Hematopoietic multipotent progenitor cell treated with erythropoietin and hydrocortisone succinate and interleukin-3 and kit ligand, for 4 days (in vitro differentiated cells): ENCODE data around the gene SLC15A5.
A peak's percentile ranks its signal among the peaks of the same experiment; 100 is the strongest.

Source experiments
- DNase-seq: peaks from one replicate; pipeline ENCODE4 v3.0.0-alpha.2; 2015

SLC15A5 gene

DNA sequence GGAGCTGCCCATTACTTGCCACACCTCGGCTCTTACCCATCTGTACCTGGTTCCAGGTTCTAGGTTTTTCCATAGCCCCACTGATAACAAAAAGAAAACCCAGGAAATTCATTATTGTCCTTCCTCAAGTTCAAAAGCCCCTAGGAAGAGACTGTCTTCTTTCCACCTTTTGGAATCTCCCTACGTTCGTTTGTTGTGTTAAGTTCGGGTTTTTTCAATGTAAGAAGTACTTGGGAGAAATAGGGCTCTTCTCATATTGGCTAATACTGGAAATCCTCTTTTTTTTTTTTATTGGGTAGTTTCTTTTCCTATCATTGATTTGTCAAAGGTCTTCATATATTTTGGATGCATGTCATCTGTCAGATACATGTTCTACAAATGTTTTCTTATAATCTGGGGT is 17.3 kb downstream of the SLC15A5 start:
- no peak for DNase-seq

DNA sequence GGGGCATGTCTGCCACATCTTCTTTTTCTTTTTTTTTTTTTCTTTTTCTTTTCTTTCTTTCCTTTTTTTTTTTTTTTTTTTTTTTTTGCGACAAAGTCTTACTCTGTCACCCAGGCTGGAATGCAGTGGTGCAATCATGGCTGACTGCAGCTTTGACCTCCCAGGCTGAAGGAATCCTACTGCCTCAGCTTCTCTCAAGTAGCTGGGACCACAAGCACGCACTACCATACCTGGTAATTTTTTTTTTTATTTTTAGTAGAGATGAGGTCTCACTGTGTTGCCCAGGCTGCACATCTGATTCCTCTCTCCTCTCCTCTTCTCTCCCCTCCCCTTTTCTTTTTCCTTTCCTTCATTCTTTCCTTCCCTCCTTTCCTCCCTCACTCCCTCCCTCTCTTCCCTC is 18.5 kb downstream of the SLC15A5 start:
- DNase-seq, result no peak

DNA sequence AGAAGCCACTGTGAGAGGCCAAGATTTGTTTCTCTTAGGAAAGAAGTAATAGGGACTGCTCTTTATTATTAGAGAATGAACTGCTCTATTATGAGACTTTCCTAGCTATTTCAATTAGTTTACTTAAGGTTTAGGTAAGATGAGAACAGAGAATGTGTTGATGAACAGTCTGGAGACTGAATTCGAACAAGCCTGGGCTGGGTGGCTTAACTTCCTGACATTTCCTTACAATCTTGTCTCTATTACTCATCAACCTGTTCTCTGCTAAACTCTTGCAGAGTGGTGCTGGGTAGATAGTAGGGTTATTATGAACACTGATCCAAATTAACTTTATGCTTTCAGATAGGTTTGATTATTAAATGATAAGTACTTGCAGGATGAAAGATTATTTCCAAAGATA is 31.2 kb downstream of the SLC15A5 start:
- DNase-seq, result no peak

- no peak for DNase-seq
These were observed 32.3 kb downstream of the SLC15A5 start for GRCh38 chr12:16245209-16245608.

- DNase-seq, result no peak
These were observed 33.7 kb downstream of the SLC15A5 start for GRCh38 chr12:16243487-16244412.

- DNase-seq, result no peak
These were observed 36.1 kb downstream of the SLC15A5 start for GRCh38 chr12:16241346-16241745.

- DNase-seq, result no peak
These were observed 38.8 kb downstream of the SLC15A5 start for GRCh38 chr12:16238661-16239060.

GRCh38 chr12:16229676-16230075 is 47.8 kb downstream of the SLC15A5 start:
- DNase-seq, result no peak

DNA sequence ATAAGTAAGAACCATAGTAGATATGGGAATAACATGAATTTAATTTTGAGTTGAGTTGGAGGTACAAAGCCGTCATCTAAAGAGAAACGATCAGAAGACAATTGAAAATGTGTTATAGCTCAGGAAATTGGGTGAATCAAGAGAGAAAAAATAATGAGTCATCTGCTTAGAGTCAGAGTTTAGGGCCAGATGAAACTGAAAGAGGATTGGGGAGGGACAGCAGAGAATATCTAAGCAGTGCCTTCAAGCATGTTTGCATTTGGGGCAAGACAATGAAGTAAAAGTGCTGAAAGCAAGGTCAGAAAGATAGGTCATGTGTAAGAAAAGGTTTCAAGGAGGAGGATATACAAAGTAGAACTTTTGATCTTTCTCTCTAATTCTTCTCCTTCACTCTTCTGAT is 49.4 kb downstream of the SLC15A5 start:
- no peak for DNase-seq

DNA sequence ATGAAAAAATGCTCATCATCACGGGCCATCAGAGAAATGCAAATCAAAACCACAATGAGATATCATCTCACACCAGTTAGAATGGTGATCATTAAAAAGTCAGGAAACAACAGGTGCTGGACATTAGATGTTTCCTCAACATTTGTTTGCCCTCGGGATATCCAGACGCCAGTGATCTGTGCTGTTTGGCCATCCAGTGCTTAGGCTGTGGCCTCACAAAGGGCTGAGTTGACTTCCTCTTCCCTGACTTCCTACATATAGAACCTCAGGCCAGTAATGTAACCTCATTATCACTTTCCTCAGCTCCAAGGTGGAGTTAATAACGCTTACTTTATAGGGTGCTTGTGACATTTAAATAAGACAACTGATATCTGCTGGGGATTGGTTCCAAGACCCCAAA is 51.8 kb downstream of the SLC15A5 start:
- no peak for DNase-seq

GRCh38 chr12:16224196-16224595 is 53.3 kb downstream of the SLC15A5 start:
- no peak for DNase-seq

DNA sequence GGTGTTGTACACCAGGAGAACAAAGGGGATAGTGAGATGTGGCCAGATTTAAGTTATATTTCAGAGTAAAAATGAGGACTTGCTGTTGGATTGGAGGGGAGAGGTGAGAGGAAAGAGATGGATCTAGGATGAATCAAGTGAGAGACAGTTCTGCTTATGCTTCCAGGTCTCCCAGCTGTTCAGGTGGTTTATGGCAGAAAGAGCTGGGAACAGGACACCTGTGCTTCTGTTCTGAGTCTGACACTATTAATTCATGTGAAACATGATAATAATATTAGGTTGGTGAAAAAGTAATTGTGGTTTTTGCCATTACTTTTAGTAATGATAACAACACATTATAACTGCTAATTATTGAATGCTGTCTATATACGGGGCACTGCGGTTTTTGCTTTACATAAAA is 55.7 kb downstream of the SLC15A5 start:
- no peak for DNase-seq

DNA sequence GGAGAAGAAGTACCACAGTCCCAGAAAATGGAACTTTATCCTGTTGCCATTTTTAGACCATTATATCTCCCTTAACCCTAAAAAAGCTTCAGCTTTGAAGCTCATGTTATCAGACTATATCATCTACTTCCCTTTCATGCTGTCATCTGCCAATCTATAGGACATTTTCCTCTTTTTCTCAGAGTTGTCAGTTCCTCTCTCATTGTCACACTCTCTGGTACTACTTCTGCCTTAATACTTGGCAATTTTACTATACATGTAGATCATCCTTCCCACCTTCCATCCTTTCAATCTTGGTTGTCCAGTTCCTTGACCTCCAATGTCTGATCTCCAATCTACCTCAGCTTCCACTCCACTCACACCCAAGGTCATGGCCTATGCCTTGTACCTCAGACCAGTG is 57.4 kb downstream of the SLC15A5 start:
- no peak for DNase-seq

DNA sequence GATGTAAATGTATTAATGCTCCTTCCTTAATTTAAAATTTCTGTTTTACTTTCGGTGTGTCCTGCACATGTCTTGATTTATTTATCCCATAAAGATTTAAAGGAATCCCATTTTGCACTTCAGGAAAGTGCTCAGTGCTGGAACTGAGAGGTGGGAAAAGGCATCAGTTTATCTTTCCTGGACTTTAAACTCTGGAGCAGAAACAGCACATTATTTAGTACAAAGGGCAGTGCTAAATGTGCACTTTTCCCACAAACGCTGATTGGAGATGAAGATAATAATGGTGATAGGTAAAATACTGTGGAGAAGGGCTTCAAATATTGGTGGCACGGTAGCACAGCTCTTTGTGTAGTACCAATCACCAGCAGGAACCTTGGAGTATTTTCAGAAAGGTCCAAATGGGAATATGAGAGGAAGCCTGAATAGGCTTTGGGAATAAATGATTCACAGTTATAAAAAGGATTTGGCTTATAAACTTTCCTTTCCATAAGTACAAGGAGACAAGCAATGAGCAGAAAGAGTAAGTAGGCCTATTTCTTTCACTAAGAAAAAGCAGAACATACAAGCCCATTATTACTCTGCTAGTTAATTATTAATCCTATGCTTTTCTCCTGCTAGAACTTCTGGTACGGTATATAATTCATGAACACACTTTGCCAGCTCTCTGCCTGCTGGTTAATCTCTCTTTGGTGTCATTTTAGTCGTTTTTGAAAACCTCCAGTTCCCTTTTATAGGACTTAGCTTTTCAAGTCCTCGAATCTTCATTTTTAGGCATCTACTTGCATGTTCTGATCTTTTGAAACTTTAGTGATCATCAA is 58.3 kb downstream of the SLC15A5 start:
- no peak for DNase-seq

- no peak for DNase-seq
These were observed 59.3 kb downstream of the SLC15A5 start for GRCh38 chr12:16218234-16218633.

DNA sequence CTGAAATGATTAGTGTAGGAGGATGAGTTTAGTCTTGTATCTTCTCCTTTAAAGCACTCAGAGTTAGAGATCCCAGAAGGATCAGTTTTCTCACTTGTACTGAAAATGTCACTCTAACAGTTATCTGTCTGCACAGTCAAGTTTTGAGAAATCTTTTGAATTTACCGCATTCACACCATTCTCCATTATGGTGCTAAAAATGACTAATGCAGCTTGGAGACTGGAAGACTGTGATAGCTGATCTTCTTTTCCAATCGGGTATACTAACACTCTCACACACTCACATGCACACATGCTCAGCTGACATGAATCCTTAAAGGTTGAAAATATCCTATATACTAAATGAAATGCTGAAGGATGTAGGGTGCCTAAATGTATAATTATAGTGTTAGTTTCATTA is 65.8 kb downstream of the SLC15A5 start:
- no peak for DNase-seq

GRCh38 chr12:16198884-16199283 is 78.6 kb downstream of the SLC15A5 start:
- peak; percentile 71 for DNase-seq

DNA sequence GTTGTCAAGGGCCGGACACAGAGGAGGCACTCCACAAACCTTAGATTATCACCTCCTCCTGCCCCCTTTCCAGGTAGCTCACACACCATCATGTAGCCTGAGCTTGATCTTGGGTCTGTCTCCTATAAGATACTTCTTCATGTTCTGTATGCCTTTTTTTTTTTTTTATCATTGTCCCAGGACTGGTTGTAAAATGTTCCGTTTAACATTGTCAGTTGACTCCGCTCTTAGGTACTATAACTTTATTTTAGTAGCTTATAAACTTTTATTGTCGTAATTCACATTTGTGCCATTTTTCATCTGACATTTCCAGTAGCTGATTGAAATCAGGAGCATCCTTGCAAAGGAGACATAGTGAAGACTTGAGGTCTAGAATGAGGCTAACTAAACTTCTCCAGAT is 79.9 kb downstream of the SLC15A5 start:
- no peak for DNase-seq

DNA sequence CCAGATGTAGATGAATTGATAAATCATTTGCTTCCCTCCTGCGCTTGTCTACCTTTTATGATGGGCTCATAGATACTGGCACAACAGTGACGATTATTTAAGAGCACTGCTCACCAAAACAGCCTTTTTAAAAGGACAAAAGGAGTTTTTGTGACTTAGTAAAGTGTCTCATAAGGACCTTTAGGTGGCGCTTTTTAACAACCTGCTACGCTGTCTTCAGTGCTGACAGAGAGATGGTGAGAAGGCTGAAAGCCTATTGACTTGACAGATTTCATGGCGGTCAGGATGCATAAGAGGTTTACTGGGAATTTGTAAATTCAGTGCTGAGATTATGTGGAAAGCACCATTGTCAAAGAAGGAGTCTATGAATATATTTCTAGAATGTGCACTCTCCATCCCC is 87.6 kb downstream of the SLC15A5 start:
- DNase-seq, result peak; percentile 55

DNA sequence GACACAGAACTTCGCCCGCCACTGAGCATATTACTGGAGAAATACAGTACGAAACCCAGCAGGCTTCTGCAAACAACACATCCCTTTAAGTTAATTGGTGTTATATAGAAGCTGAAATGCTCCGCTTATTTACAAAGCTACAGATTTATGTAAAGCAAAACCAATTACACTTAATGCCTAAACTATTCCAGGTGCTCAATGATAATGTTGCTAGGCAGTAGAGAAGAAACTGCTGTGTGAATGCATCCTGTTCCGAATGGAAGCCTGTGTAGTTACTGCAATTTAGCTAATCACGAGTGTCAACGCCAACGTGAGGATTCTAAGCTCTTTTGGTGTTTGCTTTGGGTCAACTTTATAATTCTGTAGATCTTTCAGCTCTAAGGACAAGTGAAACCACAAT is 89.8 kb downstream of the SLC15A5 start:
- DNase-seq, result no peak

GRCh38 chr12:16184681-16185080 is 92.8 kb downstream of the SLC15A5 start:
- no peak for DNase-seq

GRCh38 chr12:16183541-16183940 is 93.9 kb downstream of the SLC15A5 start:
- no peak for DNase-seq

DNA sequence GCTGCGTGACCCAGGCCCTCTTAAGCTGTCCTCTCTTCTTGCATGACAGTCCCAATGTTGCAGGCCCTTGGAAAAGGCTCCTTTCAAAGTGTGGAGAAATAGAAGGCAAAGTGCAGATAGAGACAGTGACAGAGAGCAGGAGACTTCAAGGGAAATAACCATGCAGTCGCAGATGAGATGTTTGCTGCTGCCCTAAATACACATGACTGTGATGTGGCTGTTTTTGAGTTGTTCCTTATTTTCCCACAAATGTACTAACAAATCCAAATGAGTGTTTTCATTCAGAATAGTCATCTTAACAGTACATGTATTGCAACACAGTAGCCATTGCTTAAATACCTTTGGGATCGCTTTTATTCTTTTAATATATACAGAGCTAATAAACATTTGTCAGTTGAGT is 101.6 kb downstream of the SLC15A5 start:
- DNase-seq, result no peak

GRCh38 chr12:16174282-16174681 is 103.2 kb downstream of the SLC15A5 start:
- DNase-seq, result no peak
